ENCODE data around the gene MRPS11. TPM values are rescaled to one million over a fixed set of nuclear protein-coding genes. Genes with fewer than 3 reads are reported as not detected.

The MRPS11 gene
- polyA plus RNA-seq, 2 of the 4 experiments (the other 2 are of a cell fraction) = 99.0 to 122 TPM

GRCh38 chr15:88487796-88488523 lies 20.5 kb downstream of the MRPS11 start:
- Histone ChIP-seq H3K4me1 (no peaks in the 10 kb centered on the region), H3K27ac (no peak overlapping the region), H3K9me3 (no peaks in the 10 kb centered on the region), H3K4me3 (no peak overlapping the region), H3K4me2 (no peak overlapping the region)
- WGBS (ENCODE audit: missing lambda C conversion rate) = 77% methylated on average over 11 of the region's 11 CpGs
- TF ChIP-seq MAZ (IDR thresholded peaks at IDR 0.05; ENCODE audit: borderline replicate concordance, low read depth, low read length) = no peak
- no peak for TF ChIP-seq HMGXB4 (CRISPR knock-in tag; IDR thresholded peaks at IDR 0.05; ENCODE audit: borderline replicate concordance)
- TF ChIP-seq JUNB (IDR thresholded peaks at IDR 0.05) = no peak
- no peak for TF ChIP-seq POLR2AphosphoS2 (conservative IDR thresholded peaks at IDR 0.05; ENCODE audit: low read length)
- no peak for TF ChIP-seq SMC3 (IDR thresholded peaks at IDR 0.05)
- no peak for TF ChIP-seq USF2 (IDR thresholded peaks at IDR 0.05)
- TF ChIP-seq POLR2A (IDR thresholded peaks at IDR 0.05; ENCODE audit: low read length) = no peak
- TF ChIP-seq ZNF302 (CRISPR knock-in tag; IDR thresholded peaks at IDR 0.05) = no peak
- no peak for TF ChIP-seq CEBPB (IDR thresholded peaks at IDR 0.05)
- TF ChIP-seq KDM1A (IDR thresholded peaks at IDR 0.05; ENCODE audit: low read depth) = no peak
- no peak for TF ChIP-seq ELK1 (IDR thresholded peaks at IDR 0.05; ENCODE audit: low read depth, low read length)
- no peak for TF ChIP-seq CHD4 (IDR thresholded peaks at IDR 0.05; ENCODE audit: borderline replicate concordance)
- no peak for TF ChIP-seq ATOH8 (CRISPR knock-in tag; IDR thresholded peaks at IDR 0.05; ENCODE audit: low read depth)
- TF ChIP-seq CBX2 (IDR thresholded peaks at IDR 0.05; ENCODE audit: borderline replicate concordance, low read depth) = no peak
- no peak for TF ChIP-seq MAX (IDR thresholded peaks at IDR 0.05)
- no peak for TF ChIP-seq REST (IDR thresholded peaks at IDR 0.05)
- TF ChIP-seq RNF2 (IDR thresholded peaks at IDR 0.05; ENCODE audit: borderline replicate concordance, low read depth) = no peak
- TF ChIP-seq ESRRA (IDR thresholded peaks at IDR 0.05; ENCODE audit: borderline replicate concordance, low read length) = no peak
- ATAC-seq (no peak), FAIRE-seq (no peak), DNase-seq (ENCODE audit: low read depth in 1 of 2, low spot score in 1 of 2) (no peak)
- ChIA-PET CTCF (interaction anchor here (1.9 to 3.6 kb wide), 3 partner anchors 11 to 347 kb away, joined by 4 to 13 read pairs (median 8); no protein-coding TSS in a partner anchor), POLR2A (no interaction called here)

All from A549 (cell line).